SK-N-SH (cell line): ENCODE results near the gene PKNOX2. TPM values are rescaled to one million over a fixed set of nuclear protein-coding genes. Genes with fewer than 3 reads are reported as not detected.

Experiments used
- CTCF ChIA-PET: fragments of 300-600, 350-600 bp; formaldehyde crosslinking; extraction: SDS; loops from one replicate; lab custom pipeline; 2021; lab: Yijun Ruan, JAX
- POLR2A ChIA-PET: fragments of 350-600 bp; sonication (Branson Sonifier 250); formaldehyde crosslinking; extraction: SDS; loops from one replicate; lab custom pipeline; 2020; ENCODE audit warnings: antibody characterized with exemption, inconsistent platforms; lab: Yijun Ruan, JAX
- DNase-seq: peaks from one replicate; pipeline ENCODE4 v3.0.0; 2012
- H2AFZ ChIP-seq: fragments of 200-600 bp; sonication (generic); 2 replicates; pipeline ENCODE4 v1.8.1; 2016; ENCODE audit warnings: antibody characterized with exemption, mild to moderate bottlenecking, low read depth
- H3F3A ChIP-seq: fragments of 200-600 bp; sonication (generic); replicated peaks from 2 replicates; pipeline ENCODE3; 2016; ENCODE audit warnings: antibody characterized with exemption, mild to moderate bottlenecking; ENCODE audit not compliant: insufficient read depth
- H3K27ac ChIP-seq, 2 experiments: fragments of 200-500 bp in 1 of 2; fragments of 200-600 bp in 1 of 2; sonication (Bioruptor generic) in 1 of 2; sonication (generic), shearing (Covaris generic) in 1 of 2; 2 replicates each; pipeline versions ENCODE4 v1.5.1 to v1.6.1; 2014 to 2016; ENCODE audit warnings: low read depth in 2 of 2, inconsistent platforms in 1 of 2, low read length in 1 of 2, mild to moderate bottlenecking in 1 of 2, mixed read lengths in 1 of 2
- H3K27me3 ChIP-seq: fragments of 200-600 bp; sonication (generic), shearing (Covaris generic); 2 replicates; pipeline ENCODE4 v1.6.1; 2016; ENCODE audit warnings: mixed run types; ENCODE audit not compliant: insufficient read depth
- H3K36me3 ChIP-seq, 2 experiments: fragments of 200-500 bp in 1 of 2; fragments of 200-600 bp in 1 of 2; sonication (Bioruptor generic) in 1 of 2; sonication (generic) in 1 of 2; replicated peaks in 1 of 2; 2 replicates each; pipeline versions ENCODE3 to v1.5.1; 2014 to 2016; ENCODE audit warnings: low read length in 1 of 2, mild to moderate bottlenecking in 1 of 2; ENCODE audit not compliant: insufficient read depth in 2 of 2, control insufficient read depth in 1 of 2
- H3K4me1 ChIP-seq, 2 experiments: fragments of 200-500 bp in 1 of 2; fragments of 200-600 bp in 1 of 2; sonication (Bioruptor generic) in 1 of 2; sonication (generic), shearing (Covaris generic) in 1 of 2; 2 replicates each; pipeline versions ENCODE4 v1.5.1 to v1.6.1; 2014 to 2016; ENCODE audit warnings: low read depth in 1 of 2, low read length in 1 of 2, mixed run types in 1 of 2; ENCODE audit not compliant: insufficient read depth in 2 of 2, control insufficient read depth in 1 of 2
- H3K4me2 ChIP-seq: fragments of 200-600 bp; sonication (generic), shearing (Covaris generic); 2 replicates; pipeline ENCODE4 v1.6.1; 2017; ENCODE audit warnings: mixed run types
- H3K4me3 ChIP-seq, 2 experiments: fragments of 200-500 bp in 1 of 2; fragments of 200-600 bp in 1 of 2; sonication (Bioruptor generic) in 1 of 2; sonication (generic), shearing (Covaris generic) in 1 of 2; 2 replicates each; pipeline versions ENCODE4 v1.5.1 to v1.8.1; 2014 to 2016; ENCODE audit warnings: low read depth in 2 of 2, inconsistent platforms in 1 of 2, low read length in 1 of 2, mild to moderate bottlenecking in 1 of 2, mixed read lengths in 1 of 2, moderate library complexity in 1 of 2
- H3K79me2 ChIP-seq: fragments of 200-600 bp; sonication (generic); 2 replicates; pipeline ENCODE4 v1.8.1; 2017; ENCODE audit warnings: mild to moderate bottlenecking; ENCODE audit not compliant: insufficient read depth
- H3K9ac ChIP-seq: fragments of 200-600 bp; sonication (generic); 2 replicates; pipeline ENCODE4 v1.6.1; 2017; ENCODE audit warnings: mixed run types
- H3K9me2 ChIP-seq: fragments of 200-600 bp; sonication (generic); 2 replicates; pipeline ENCODE4 v1.6.1; 2017; ENCODE audit warnings: mixed run types
- H3K9me3 ChIP-seq: fragments of 200-600 bp; sonication (generic); 2 replicates; pipeline ENCODE4 v1.6.1; 2017; ENCODE audit warnings: mixed run types, mild to moderate bottlenecking, moderate library complexity
- H4K20me1 ChIP-seq: fragments of 200-600 bp; sonication (generic); 2 replicates; pipeline ENCODE4 v1.6.1; 2017; ENCODE audit warnings: mild to moderate bottlenecking, mixed run types; ENCODE audit not compliant: insufficient read depth
- CHD2 ChIP-seq: fragments of 150-350 bp; IDR thresholded peaks from 2 replicates; pipeline ENCODE4 v1.6.1; 2018; ENCODE audit warnings: low read length; ENCODE audit not compliant: partially characterized antibody
- CTCF ChIP-seq: fragments of 200-600 bp; sonication (generic); IDR thresholded peaks from 2 replicates; pipeline ENCODE4 v1.6.1; 2017; ENCODE audit warnings: antibody characterized with exemption, mild to moderate bottlenecking, moderate library complexity
- EP300 ChIP-seq, 2 experiments: IDR thresholded peaks; 2 replicates each; pipeline versions ENCODE4 v1.4.0 to v1.6.1; 2012; ENCODE audit warnings: borderline replicate concordance in 1 of 2, low read depth in 1 of 2, low read length in 1 of 2
- EZH2phosphoT487 ChIP-seq: fragments of 200-600 bp; sonication (generic); IDR thresholded peaks from 2 replicates; pipeline ENCODE4 v1.6.1; 2017; ENCODE audit warnings: low read depth, mixed run types, mild to moderate bottlenecking, antibody characterized with exemption, moderate library complexity, borderline replicate concordance
- MAX ChIP-seq: IDR thresholded peaks from 2 replicates; pipeline ENCODE4 v1.4.0; 2012; ENCODE audit warnings: low read depth
- RAD21 ChIP-seq: IDR thresholded peaks from 2 replicates; pipeline ENCODE4 v1.6.1; 2012; ENCODE audit warnings: mild to moderate bottlenecking, low read length
- REST ChIP-seq: IDR thresholded peaks from 2 replicates; pipeline ENCODE4 v1.6.1; 2012; ENCODE audit warnings: mild to moderate bottlenecking, low read depth, low read length, moderate library complexity
- SIN3A ChIP-seq: IDR thresholded peaks from 2 replicates; pipeline ENCODE4 v1.6.1; 2012; ENCODE audit warnings: low read depth, mild to moderate bottlenecking, low read length, moderate library complexity, borderline replicate concordance
- TAF1 ChIP-seq: IDR thresholded peaks from 2 replicates; pipeline ENCODE4 v1.6.1; 2012; ENCODE audit warnings: low read depth, mild to moderate bottlenecking, low read length, moderate library complexity, borderline replicate concordance
- TCF12 ChIP-seq: IDR thresholded peaks from 2 replicates; pipeline ENCODE4 v1.4.0; 2012
- USF2 ChIP-seq: fragments of 150-350 bp; IDR thresholded peaks from 2 replicates; pipeline ENCODE4 v1.6.1; 2017; ENCODE audit warnings: antibody characterized with exemption, low read length, low read depth, borderline replicate concordance
- WGBS: methylation state at CpG from one replicate; pipeline ENCODE4 v1.1.6; 2017; ENCODE audit warnings: low lambda C conversion rate; 5-methylcytosine and 5-hydroxymethylcytosine counted together
- polyA plus RNA-seq, 3 experiments: library from polyadenylated mRNA; depleted of rRNA; stranded (reverse); fragments of >200 nt; gene quantifications; 2 replicates each; pipeline ENCODE4 v1.2.3, GENCODE V29; 2012
- TF ChIP-seq, protein P1 (sequence below): IDR thresholded peaks from 2 replicates; pipeline ENCODE4; 2012

PKNOX2 gene
- polyA plus RNA-seq, 1 of the 3 experiments (the other 2 are of a cell fraction): 0.02 TPM

- CTCF ChIA-PET: no interaction called here
- DNase-seq: no peak
- Histone ChIP-seq H4K20me1 (no peaks in the 10 kb centered on the region), H3K9ac (no peak overlapping the region), H3K9me2 (no peaks in the 10 kb centered on the region), H3K27ac (no peak overlapping the region), H3K36me3 (no peaks in the 10 kb centered on the region), H3K27me3 (no peaks in the 10 kb centered on the region; the same call in 1 of the 2 replicates), H3K4me2 (no peak overlapping the region), H3K9me3 (no peaks in the 10 kb centered on the region), H3K4me1 (peaks cover 0 to 6% of the 10 kb centered on the region in 2 experiments; a peak in 1 of 4 replicates), H3K79me2 (no peaks in the 10 kb centered on the region), H3K4me3 (no peak overlapping the region), H2AFZ (no peak overlapping the region), H3F3A (no peaks in the 10 kb centered on the region)
- POLR2A ChIA-PET: no interaction called here
- 66% methylated on average over 5 of the region's 5 CpGs for WGBS
- no peak for TF ChIP-seq CHD2
- TF ChIP-seq, protein P1, sequence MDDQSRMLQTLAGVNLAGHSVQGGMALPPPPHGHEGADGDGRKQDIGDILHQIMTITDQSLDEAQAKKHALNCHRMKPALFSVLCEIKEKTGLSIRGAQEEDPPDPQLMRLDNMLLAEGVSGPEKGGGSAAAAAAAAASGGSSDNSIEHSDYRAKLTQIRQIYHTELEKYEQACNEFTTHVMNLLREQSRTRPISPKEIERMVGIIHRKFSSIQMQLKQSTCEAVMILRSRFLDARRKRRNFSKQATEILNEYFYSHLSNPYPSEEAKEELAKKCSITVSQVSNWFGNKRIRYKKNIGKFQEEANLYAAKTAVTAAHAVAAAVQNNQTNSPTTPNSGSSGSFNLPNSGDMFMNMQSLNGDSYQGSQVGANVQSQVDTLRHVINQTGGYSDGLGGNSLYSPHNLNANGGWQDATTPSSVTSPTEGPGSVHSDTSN: no peak
Observed at GRCh38 chr11:125293596-125293995, 129.0 kb downstream of the PKNOX2 start.

DNA sequence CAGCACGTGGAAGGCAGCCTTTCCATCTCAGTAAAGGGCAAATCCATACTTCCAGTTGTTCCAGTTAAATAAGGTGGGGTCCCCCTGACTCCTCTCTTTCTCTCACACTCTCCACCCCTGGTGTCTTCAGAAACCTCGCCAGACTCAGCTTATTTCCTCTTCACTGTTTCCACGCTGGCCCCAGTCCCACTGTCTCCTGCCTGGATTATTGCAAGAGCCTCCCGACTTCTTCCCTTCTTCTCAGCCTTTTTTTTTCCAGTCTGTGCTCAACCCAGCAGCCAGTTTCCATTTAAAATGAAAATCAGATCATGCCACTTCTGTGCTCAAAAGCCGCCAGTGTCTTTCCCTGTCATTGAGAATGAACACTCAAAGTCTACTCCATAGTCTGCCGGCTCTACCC is 131.4 kb downstream of the PKNOX2 start:
- H3K9ac ChIP-seq: no peak overlapping the region
- no peak overlapping the region for H3K4me3 ChIP-seq
- no peak for DNase-seq
- no peak overlapping the region for H3K4me2 ChIP-seq
- no peaks in the 10 kb centered on the region; the same call in 1 of the 2 replicates for H3K27me3 ChIP-seq
- no peak overlapping the region for H2AFZ ChIP-seq
- 50% methylated on average over 6 of the region's 6 CpGs for WGBS
- no peaks in the 10 kb centered on the region for H3K79me2 ChIP-seq
- H3F3A ChIP-seq: no peaks in the 10 kb centered on the region
- no peak for TF ChIP-seq TCF12
- TF ChIP-seq REST: no peak
- CTCF ChIA-PET: interaction anchor here (1.5 kb wide), 1 partner anchor 109 kb away, joined by 3 read pairs; no protein-coding TSS in a partner anchor
- POLR2A ChIA-PET: no interaction called here
- H3K9me2 ChIP-seq: no peaks in the 10 kb centered on the region
- H3K4me1 ChIP-seq: peaks cover 0 to 2% of the 10 kb centered on the region in 2 experiments; a peak in 1 of 4 replicates
- no peaks in the 10 kb centered on the region for H3K36me3 ChIP-seq
- no peaks in the 10 kb centered on the region for H3K9me3 ChIP-seq
- no peaks in the 10 kb centered on the region for H4K20me1 ChIP-seq
- H3K27ac ChIP-seq: no peak overlapping the region

- Histone ChIP-seq H3K4me3 (no peak overlapping the region), H2AFZ (no peak overlapping the region), H3K79me2 (no peaks in the 10 kb centered on the region), H4K20me1 (no peaks in the 10 kb centered on the region), H3K27me3 (no peaks in the 10 kb centered on the region; the same call in 1 of the 2 replicates), H3K9ac (no peak overlapping the region), H3K9me3 (no peaks in the 10 kb centered on the region), H3K4me2 (no peak overlapping the region), H3K4me1 (peaks cover 0 to 8% of the 10 kb centered on the region in 2 experiments; a peak in 1 of 4 replicates), H3K9me2 (no peaks in the 10 kb centered on the region), H3F3A (no peaks in the 10 kb centered on the region), H3K27ac (no peak overlapping the region), H3K36me3 (no peaks in the 10 kb centered on the region)
- TF ChIP-seq CTCF (no peak), USF2 (no peak), TAF1 (no peak), EP300 (IDR thresholded peaks at IDR 0.05; ENCODE audit: borderline replicate concordance in 1 of 2, low read depth in 1 of 2, low read length in 1 of 2) (no peak), MAX (no peak), SIN3A (no peak), RAD21 (no peak), EZH2phosphoT487 (no peak)
- 56% methylated on average over 7 of the region's 7 CpGs for WGBS
- POLR2A ChIA-PET: no interaction called here
- DNase-seq: no peak
- CTCF ChIA-PET: interaction anchor here (1.0 to 2.3 kb wide), 3 partner anchors 12 to 133 kb away, joined by 3 to 6 read pairs (median 3); partner anchors contain the start of gene PKNOX2
Observed at GRCh38 chr11:125297346-125297915, 132.9 kb downstream of the PKNOX2 start.
